Testis (tissue), 3 donors: ENCODE data around the gene SSNA1. TPM values are rescaled to one million over a fixed set of nuclear protein-coding genes. Genes with fewer than 3 reads are reported as not detected.

ENCODE experiments used
- DNase-seq: peaks from one replicate; pipeline ENCODE4 v3.0.0-alpha.2; 2019
- H3K27ac ChIP-seq, 2 donors: fragments of 200-600 bp; sonication (generic); one replicate each; pipeline ENCODE4 v1.5.1; 2019
- H3K27me3 ChIP-seq: fragments of 200-600 bp; sonication (generic); one replicate; pipeline ENCODE4 v1.5.1; 2019
- H3K36me3 ChIP-seq: fragments of 200-600 bp; sonication (generic); one replicate; pipeline ENCODE4 v1.5.1; 2017; ENCODE audit warnings: low read depth; ENCODE audit errors: missing control alignments
- H3K4me1 ChIP-seq: fragments of 200-600 bp; sonication (generic); one replicate; pipeline ENCODE4 v1.5.1; 2019
- H3K4me3 ChIP-seq, 2 donors: fragments of 200-600 bp; sonication (generic); one replicate each; pipeline ENCODE4 v1.5.1; 2017 to 2019
- H3K9me3 ChIP-seq: fragments of 200-600 bp; sonication (generic); one replicate; pipeline ENCODE4 v1.5.1; 2017
- CTCF ChIP-seq, 3 experiments: fragments of 450-650 bp in 2 of 3; fragments of 200-600 bp in 1 of 3; sonication (generic) in 1 of 3; IDR thresholded peaks; one replicate each; pipeline ENCODE4 v1.5.1; 2016 to 2019; ENCODE audit warnings: antibody characterized with exemption in 3 of 3, mild to moderate bottlenecking in 2 of 3, moderate library complexity in 1 of 3
- POLR2A ChIP-seq: fragments of 450-650 bp; IDR thresholded peaks from one replicate; pipeline ENCODE4 v1.6.1; 2017; ENCODE audit warnings: antibody characterized with exemption, mild to moderate bottlenecking, moderate library complexity
- WGBS, 2 donors: methylation state at CpG; one replicate each; pipeline ENCODE4 v1.1.5; 2018; 5-methylcytosine and 5-hydroxymethylcytosine counted together
- intact Hi-C: fragments of 100-400 bp; cut with DNase I; formaldehyde crosslinking; loops from one replicate; pipeline ENCODE4 v1.15.1; 2023; ENCODE audit warnings: low total_unique reads
- polyA plus RNA-seq: library from polyadenylated mRNA; stranded (reverse); fragments of 350-450 nt; fragmentation: Illumina TruSeq; extraction: RNeasy Lipid Tissue Mini Kit (QIAGEN cat#74804); gene quantifications from one replicate; pipeline ENCODE4 v1.2.3, GENCODE V29; 2014; ENCODE audit warnings: low read depth, low replicate concordance; ENCODE audit not compliant: insufficient read depth
- total RNA-seq, 2 donors: library from RNA; depleted of rRNA; stranded (reverse); fragments of >200 nt; gene quantifications; one replicate each; pipeline ENCODE4 v1.2.3, GENCODE V29; 2016

Gene SSNA1
- total and polyA plus RNA-seq, 3 donors from 2014 or later: 134 to 211 (median 137) TPM

GRCh38 chr9:137218754-137219271 is 30.3 kb downstream of the SSNA1 start:
- Histone ChIP-seq H3K27ac (no peak overlapping the region), H3K27me3 (no peaks in the 10 kb centered on the region), H3K9me3 (no peaks in the 10 kb centered on the region), H3K36me3 (no peaks in the 10 kb centered on the region), H3K4me1 (peaks cover 29% of the 10 kb centered on the region), H3K4me3 (peak overlapping the region in 1 of 2 donors; percentile 54)
- peak; percentile 71 for DNase-seq
- intact Hi-C loops: no loop called here
- 50 to 76% methylated on average over 4 to 12 of the region's 12 CpGs for WGBS, 2 donors
- TF ChIP-seq POLR2A: no peak

- intact Hi-C loops: loop anchor here (10.0 kb wide), 1 partner anchor 105 kb away; the partner anchor contains the start of gene DPP7
- no peaks in the 10 kb centered on the region for H3K36me3 ChIP-seq
- 84 to 96% methylated on average over 4 to 10 of the region's 10 CpGs for WGBS, 2 donors
- no peak for TF ChIP-seq CTCF (IDR thresholded peaks at IDR 0.05)
- no peak for TF ChIP-seq POLR2A
- no peak for DNase-seq
- H3K27ac ChIP-seq: no peak overlapping the region
- H3K9me3 ChIP-seq: no peaks in the 10 kb centered on the region
- H3K4me1 ChIP-seq: peaks cover 29% of the 10 kb centered on the region
- no peaks in the 10 kb centered on the region for H3K27me3 ChIP-seq
- H3K4me3 ChIP-seq: no peak overlapping the region
Measured at GRCh38 chr9:137219757-137220316, 31.4 kb downstream of the SSNA1 start.

- H3K9me3 ChIP-seq: no peaks in the 10 kb centered on the region
- H3K4me3 ChIP-seq: no peak overlapping the region
- no peaks in the 10 kb centered on the region for H3K27me3 ChIP-seq
- H3K36me3 ChIP-seq: no peaks in the 10 kb centered on the region
- DNase-seq: no peak
- H3K27ac ChIP-seq: no peak overlapping the region
- H3K4me1 ChIP-seq: peaks cover 29% of the 10 kb centered on the region
- WGBS, 2 donors: 84 to 88% methylated on average over 18 to 51 of the region's 52 CpGs
- no peak for TF ChIP-seq POLR2A
- TF ChIP-seq CTCF (IDR thresholded peaks at IDR 0.05): no peak
- intact Hi-C loops: loop anchor here (10.0 kb wide), 1 partner anchor 106 kb away; the partner anchor contains the start of gene DPP7
Measured at GRCh38 chr9:137220317-137221094, 32.0 kb downstream of the SSNA1 start.

- intact Hi-C loops: loop anchor here (10.0 kb wide), 1 partner anchor 106 kb away; the partner anchor contains the start of gene DPP7
- no peak overlapping the region for H3K27ac ChIP-seq
- H3K9me3 ChIP-seq: no peaks in the 10 kb centered on the region
- no peaks in the 10 kb centered on the region for H3K27me3 ChIP-seq
- no peak overlapping the region for H3K4me3 ChIP-seq
- H3K36me3 ChIP-seq: no peaks in the 10 kb centered on the region
- no peak for DNase-seq
- TF ChIP-seq CTCF (IDR thresholded peaks at IDR 0.05) (no peak), POLR2A (no peak)
- peaks cover 25% of the 10 kb centered on the region for H3K4me1 ChIP-seq
- 53% methylated on average over 13 of the region's 14 CpGs; no CpG with 5 or more reads in 1 of the 2 donors for WGBS, 2 donors
Measured at GRCh38 chr9:137221095-137221505, 32.6 kb downstream of the SSNA1 start.

GRCh38 chr9:137221506-137222111 is 33.1 kb downstream of the SSNA1 start:
- H3K36me3 ChIP-seq: no peaks in the 10 kb centered on the region
- no peak overlapping the region for H3K27ac ChIP-seq
- H3K9me3 ChIP-seq: no peaks in the 10 kb centered on the region
- no peak for TF ChIP-seq CTCF (IDR thresholded peaks at IDR 0.05)
- no peak for TF ChIP-seq POLR2A
- H3K27me3 ChIP-seq: no peaks in the 10 kb centered on the region
- WGBS, 2 donors: 7 to 10% methylated on average over 2 to 33 of the region's 61 CpGs
- DNase-seq: no peak
- intact Hi-C loops: loop anchor here (10.0 kb wide), 1 partner anchor 107 kb away; the partner anchor contains the start of gene DPP7
- H3K4me3 ChIP-seq: peak overlapping the region in 1 of 2 donors; percentile 2
- peaks cover 23% of the 10 kb centered on the region for H3K4me1 ChIP-seq
